Cerebellar cortex (tissue), 1 donor: ENCODE data around the gene MUSTN1.

Experiments
- DNase-seq: peaks from one replicate; pipeline ENCODE4 v3.0.0-alpha.2; 2015; ENCODE audit warnings: low spot score

The MUSTN1 gene

DNA sequence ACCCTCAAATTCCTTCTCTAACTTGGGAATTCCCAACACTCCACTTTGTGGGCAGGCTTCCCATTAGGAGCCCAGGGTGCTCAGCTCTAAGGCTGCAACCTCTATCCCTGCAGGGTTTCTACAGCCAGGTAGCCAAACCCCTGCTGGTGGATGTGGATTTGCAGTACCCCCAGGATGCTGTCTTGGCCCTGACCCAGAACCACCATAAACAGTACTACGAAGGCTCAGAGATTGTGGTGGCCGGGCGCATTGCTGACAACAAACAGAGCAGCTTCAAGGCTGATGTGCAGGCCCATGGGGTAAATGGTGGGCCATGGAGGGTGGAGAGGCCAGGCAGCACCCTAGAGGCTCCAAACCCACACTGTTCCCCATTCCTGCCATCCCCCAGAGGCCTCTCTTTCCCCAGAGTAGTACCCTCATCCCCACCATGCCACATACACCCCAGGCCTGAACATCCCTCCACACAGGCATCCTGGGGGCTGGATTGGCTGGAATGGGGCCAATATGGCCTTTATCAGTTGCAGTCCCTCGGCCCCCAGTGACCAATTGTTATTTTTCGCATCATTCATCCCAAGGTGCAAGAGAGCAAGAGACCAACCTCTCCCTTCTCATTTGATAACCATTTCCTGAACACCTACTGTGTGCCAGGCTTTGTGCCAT lies 49.8 kb downstream of the MUSTN1 start:
- no peak for DNase-seq

DNA sequence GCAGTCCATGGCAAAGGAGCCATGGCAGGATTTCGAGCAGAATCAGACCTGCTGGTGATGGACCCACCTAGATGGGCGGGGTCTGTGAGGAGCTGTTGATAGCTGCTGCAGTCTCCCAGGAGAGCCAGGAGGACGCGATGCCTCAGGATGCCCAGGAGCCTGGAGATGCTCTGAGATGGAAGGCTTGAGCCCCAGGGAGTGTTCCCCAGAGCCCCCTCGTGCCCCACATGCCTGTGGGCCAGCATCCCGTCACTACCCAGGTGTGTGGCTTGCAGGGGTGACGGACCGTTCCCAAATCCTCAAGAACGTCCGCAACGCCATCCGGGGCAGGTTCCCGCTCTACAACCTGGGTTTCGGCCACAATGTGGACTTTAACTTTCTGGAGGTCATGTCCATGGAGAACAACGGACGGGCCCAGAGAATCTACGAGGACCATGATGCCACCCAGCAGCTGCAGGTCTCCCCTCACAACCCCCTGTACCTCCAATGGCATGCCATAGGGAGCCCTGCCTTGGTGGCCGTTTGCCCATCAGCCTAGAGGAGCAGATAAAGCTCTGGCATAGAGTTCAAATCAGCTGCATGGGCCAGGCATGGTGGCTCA lies 50.7 kb downstream of the MUSTN1 start:
- DNase-seq, result no peak

DNA sequence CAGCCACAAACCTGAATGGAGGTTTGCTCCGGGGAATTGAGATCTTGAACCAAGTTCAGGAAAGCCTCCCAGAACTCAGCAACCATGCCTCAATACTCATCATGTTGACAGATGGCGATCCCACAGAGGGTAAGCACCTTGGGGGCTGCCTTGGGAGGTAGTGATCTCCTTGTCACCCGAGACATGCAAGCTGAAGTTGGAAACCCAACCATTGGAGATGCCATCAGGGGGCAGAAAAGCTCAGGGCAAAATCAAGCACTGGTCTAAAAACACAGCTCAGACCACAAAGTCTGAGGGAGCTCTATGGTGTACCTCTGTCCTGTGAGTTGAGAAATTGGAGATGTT lies 51.6 kb downstream of the MUSTN1 start:
- DNase-seq, result no peak
